Mesendoderm (in vitro differentiated cells): ENCODE data around the gene RRP9.

Experiments
- DNase-seq: peaks from one replicate; pipeline ENCODE4 v3.0.0; 2013
- H2AK5ac ChIP-seq: 2 replicates; pipeline ENCODE4 v1.6.1; 2013; ENCODE audit warnings: low read length, inconsistent platforms
- H2BK120ac ChIP-seq: 2 replicates; pipeline ENCODE4 v1.6.1; 2013; ENCODE audit warnings: low read depth, mild to moderate bottlenecking, low read length, moderate library complexity, mixed read lengths
- H2BK15ac ChIP-seq: replicated peaks from 2 replicates; pipeline ENCODE4 v1.6.1; 2013; ENCODE audit warnings: low read depth, mild to moderate bottlenecking, moderate library complexity
- H2BK5ac ChIP-seq: 2 replicates; pipeline ENCODE4 v1.6.1; 2013; ENCODE audit warnings: low read length, inconsistent platforms
- H3K18ac ChIP-seq: 2 replicates; pipeline ENCODE4 v1.6.1; 2013; ENCODE audit warnings: mild to moderate bottlenecking, low read length, mixed read lengths
- H3K23ac ChIP-seq: one replicate; pipeline ENCODE4 v1.6.1; 2013; ENCODE audit warnings: low read length
- H3K27ac ChIP-seq: 2 replicates; pipeline ENCODE4 v1.5.1; 2013; ENCODE audit warnings: low read depth, mild to moderate bottlenecking, inconsistent platforms, low read length, moderate library complexity
- H3K27me3 ChIP-seq: 2 replicates; pipeline ENCODE4 v1.6.1; 2013; ENCODE audit warnings: low read length, control low read depth, mild to moderate bottlenecking, inconsistent platforms; ENCODE audit not compliant: insufficient read depth, poor library complexity
- H3K36me3 ChIP-seq: 2 replicates; pipeline ENCODE4 v1.6.1; 2013; ENCODE audit warnings: low read length, inconsistent platforms; ENCODE audit not compliant: control insufficient read depth, insufficient read depth
- H3K4ac ChIP-seq: one replicate; pipeline ENCODE4 v1.6.1; 2013; ENCODE audit warnings: low read depth, mild to moderate bottlenecking, low read length, moderate library complexity
- H3K4me1 ChIP-seq: 2 replicates; pipeline ENCODE4 v1.6.1; 2013; ENCODE audit warnings: low read depth, low read length, inconsistent platforms; ENCODE audit not compliant: control insufficient read depth
- H3K4me2 ChIP-seq: 2 replicates; pipeline ENCODE4 v1.6.1; 2013; ENCODE audit warnings: low read length
- H3K4me3 ChIP-seq: 2 replicates; pipeline ENCODE4 v1.5.1; 2013; ENCODE audit warnings: mild to moderate bottlenecking, low read length
- H3K56ac ChIP-seq: one replicate; pipeline ENCODE4 v1.6.1; 2013; ENCODE audit warnings: low read length
- H3K79me1 ChIP-seq: 2 replicates; pipeline ENCODE4 v1.6.1; 2013; ENCODE audit warnings: low read length, inconsistent platforms
- H3K79me2 ChIP-seq: 2 replicates; pipeline ENCODE4 v1.6.1; 2013; ENCODE audit warnings: mild to moderate bottlenecking, low read length; ENCODE audit not compliant: control insufficient read depth, insufficient read depth
- H3K9ac ChIP-seq: 2 replicates; pipeline ENCODE4 v1.6.1; 2013; ENCODE audit warnings: low read length, inconsistent platforms
- H4K5ac ChIP-seq: one replicate; pipeline ENCODE4 v1.6.1; 2013; ENCODE audit warnings: low read length
- H4K8ac ChIP-seq: one replicate; pipeline ENCODE4 v1.6.1; 2013; ENCODE audit warnings: low read depth, mild to moderate bottlenecking, control low read depth, low read length, moderate library complexity
- WGBS: extraction: QIAGEN DNeasy Blood & Tissue Kit; methylation state at CpG from one replicate; pipeline ENCODE4 v1.1.7; 2013; ENCODE audit warnings: low lambda C conversion rate, missing lambda C conversion rate; ENCODE audit not compliant: insufficient coverage; ENCODE audit errors: extremely low coverage; 5-methylcytosine and 5-hydroxymethylcytosine counted together

The RRP9 gene

GRCh38 chr3:51980253-51980652 is 38.5 kb upstream of the RRP9 start:
- H3K56ac ChIP-seq = no peak overlapping the region
- no peak overlapping the region for H2AK5ac ChIP-seq
- no peak overlapping the region for H3K18ac ChIP-seq
- DNase-seq = no peak
- no peak overlapping the region for H3K23ac ChIP-seq
- H3K79me2 ChIP-seq = no peaks in the 10 kb centered on the region
- H2BK120ac ChIP-seq = no peak overlapping the region
- no peak overlapping the region for H2BK5ac ChIP-seq
- no peak overlapping the region for H3K4me2 ChIP-seq
- no peaks in the 10 kb centered on the region for H3K36me3 ChIP-seq
- WGBS = no CpG with 5 or more reads among the region's 10 CpGs
- H3K27me3 ChIP-seq = peaks cover 2% of the 10 kb centered on the region
- H3K27ac ChIP-seq = no peak overlapping the region
- H3K9ac ChIP-seq = no peak overlapping the region
- H3K79me1 ChIP-seq = peaks cover 3% of the 10 kb centered on the region
- H4K8ac ChIP-seq = no peak overlapping the region
- peaks cover 7% of the 10 kb centered on the region for H3K4me1 ChIP-seq
- H3K4me3 ChIP-seq = no peak overlapping the region
- H2BK15ac ChIP-seq = no peak overlapping the region
- no peak overlapping the region for H4K5ac ChIP-seq
- no peak overlapping the region for H3K4ac ChIP-seq

- H2BK120ac ChIP-seq = no peak overlapping the region
- no peaks in the 10 kb centered on the region for H3K79me1 ChIP-seq
- peaks cover 2% of the 10 kb centered on the region for H3K27me3 ChIP-seq
- H3K4me2 ChIP-seq = no peak overlapping the region
- H3K4me3 ChIP-seq = no peak overlapping the region
- no peak overlapping the region for H2AK5ac ChIP-seq
- no peak overlapping the region for H3K56ac ChIP-seq
- no peak overlapping the region for H4K5ac ChIP-seq
- H3K4me1 ChIP-seq = peaks cover 7% of the 10 kb centered on the region
- H3K23ac ChIP-seq = no peak overlapping the region
- no peak overlapping the region for H2BK5ac ChIP-seq
- H3K27ac ChIP-seq = no peak overlapping the region
- DNase-seq = no peak
- no peak overlapping the region for H4K8ac ChIP-seq
- no peaks in the 10 kb centered on the region for H3K36me3 ChIP-seq
- H2BK15ac ChIP-seq = no peak overlapping the region
- no peak overlapping the region for H3K18ac ChIP-seq
- no peak overlapping the region for H3K4ac ChIP-seq
- no peaks in the 10 kb centered on the region for H3K79me2 ChIP-seq
- no CpG with 5 or more reads among the region's 4 CpGs for WGBS
- no peak overlapping the region for H3K9ac ChIP-seq
These were observed 36.4 kb upstream of the RRP9 start for GRCh38 chr3:51978143-51978502.

- Histone ChIP-seq H2BK120ac (no peak overlapping the region), H2AK5ac (no peak overlapping the region), H4K8ac (no peak overlapping the region), H3K4me2 (no peak overlapping the region), H3K18ac (no peak overlapping the region), H4K5ac (no peak overlapping the region), H3K79me2 (no peaks in the 10 kb centered on the region), H3K27me3 (peaks cover 2% of the 10 kb centered on the region), H2BK5ac (no peak overlapping the region), H3K4ac (no peak overlapping the region), H3K4me3 (no peak overlapping the region), H3K56ac (no peak overlapping the region), H3K27ac (no peak overlapping the region), H3K36me3 (no peaks in the 10 kb centered on the region), H3K4me1 (peaks cover 7% of the 10 kb centered on the region), H3K79me1 (no peaks in the 10 kb centered on the region), H3K23ac (no peak overlapping the region), H3K9ac (no peak overlapping the region), H2BK15ac (no peak overlapping the region)
- WGBS = no CpG with 5 or more reads among the region's 9 CpGs
- no peak for DNase-seq
These were observed 35.9 kb upstream of the RRP9 start for GRCh38 chr3:51977446-51978142.

GRCh38 chr3:51975852-51976549 is 34.3 kb upstream of the RRP9 start:
- Histone ChIP-seq H3K27me3 (peaks cover 2% of the 10 kb centered on the region), H3K23ac (no peak overlapping the region), H3K79me2 (no peaks in the 10 kb centered on the region), H3K79me1 (no peaks in the 10 kb centered on the region), H2BK120ac (no peak overlapping the region), H3K4ac (no peak overlapping the region), H2AK5ac (no peak overlapping the region), H3K4me2 (peak overlapping the region; percentile 49), H3K18ac (no peak overlapping the region), H3K4me3 (no peak overlapping the region), H2BK5ac (no peak overlapping the region), H3K9ac (peak overlapping the region; percentile 63), H3K36me3 (no peaks in the 10 kb centered on the region), H3K27ac (no peak overlapping the region), H3K4me1 (peaks cover 7% of the 10 kb centered on the region), H2BK15ac (no peak overlapping the region), H3K56ac (no peak overlapping the region), H4K5ac (no peak overlapping the region), H4K8ac (no peak overlapping the region)
- WGBS = no CpG with 5 or more reads among the region's 46 CpGs
- peak; percentile 54 for DNase-seq

- Histone ChIP-seq H3K56ac (peak within 1 kb of the TSS; percentile 82), H3K36me3 (no peaks in the 10 kb centered on the region), H2BK5ac (no peak within 1 kb of the TSS), H3K27ac (no peak within 1 kb of the TSS), H4K8ac (peak within 1 kb of the TSS; percentile 69), H3K4ac (peak within 1 kb of the TSS; percentile 56), H3K9ac (peak within 1 kb of the TSS; percentile 63), H2BK15ac (no peak within 1 kb of the TSS), H3K79me1 (no peaks in the 10 kb centered on the region), H3K4me3 (peak within 1 kb of the TSS; percentile 12), H4K5ac (peak within 1 kb of the TSS; percentile 37), H2BK120ac (no peak within 1 kb of the TSS), H3K4me1 (peaks cover 7% of the 10 kb centered on the region), H3K79me2 (no peaks in the 10 kb centered on the region), H3K4me2 (peak within 1 kb of the TSS; percentile 49), H3K23ac (peak within 1 kb of the TSS; percentile 68), H3K18ac (peak within 1 kb of the TSS; percentile 34), H2AK5ac (peak within 1 kb of the TSS; percentile 22), H3K27me3 (peaks cover 2% of the 10 kb centered on the region)
- DNase-seq = peak; percentile 61
- no CpG with 5 or more reads among the region's 63 CpGs for WGBS
These were observed 33.5 kb upstream of the RRP9 start, which contains the start of gene ABHD14A for GRCh38 chr3:51974963-51975851. Gene ABHD14A, plus strand, starts transcription at chr3:51975064. Its CDS starts 72 bp downstream, at chr3:51975136.
